EL (cell line): Measurements from ENCODE around the gene FAM20B.
A peak's percentile ranks its signal among the peaks of the same experiment; 100 is the strongest.
"Not testable (repeated sequence)": the region's sequence is repeated elsewhere in the genome, so short reads cannot be mapped to it uniquely, and the experiment has no call there.

Experiments
- DNase-seq: peaks from one replicate; pipeline ENCODE4 v3.0.0-alpha.2; 2016

Gene FAM20B, protein sequence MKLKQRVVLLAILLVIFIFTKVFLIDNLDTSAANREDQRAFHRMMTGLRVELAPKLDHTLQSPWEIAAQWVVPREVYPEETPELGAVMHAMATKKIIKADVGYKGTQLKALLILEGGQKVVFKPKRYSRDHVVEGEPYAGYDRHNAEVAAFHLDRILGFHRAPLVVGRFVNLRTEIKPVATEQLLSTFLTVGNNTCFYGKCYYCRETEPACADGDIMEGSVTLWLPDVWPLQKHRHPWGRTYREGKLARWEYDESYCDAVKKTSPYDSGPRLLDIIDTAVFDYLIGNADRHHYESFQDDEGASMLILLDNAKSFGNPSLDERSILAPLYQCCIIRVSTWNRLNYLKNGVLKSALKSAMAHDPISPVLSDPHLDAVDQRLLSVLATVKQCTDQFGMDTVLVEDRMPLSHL

DNA sequence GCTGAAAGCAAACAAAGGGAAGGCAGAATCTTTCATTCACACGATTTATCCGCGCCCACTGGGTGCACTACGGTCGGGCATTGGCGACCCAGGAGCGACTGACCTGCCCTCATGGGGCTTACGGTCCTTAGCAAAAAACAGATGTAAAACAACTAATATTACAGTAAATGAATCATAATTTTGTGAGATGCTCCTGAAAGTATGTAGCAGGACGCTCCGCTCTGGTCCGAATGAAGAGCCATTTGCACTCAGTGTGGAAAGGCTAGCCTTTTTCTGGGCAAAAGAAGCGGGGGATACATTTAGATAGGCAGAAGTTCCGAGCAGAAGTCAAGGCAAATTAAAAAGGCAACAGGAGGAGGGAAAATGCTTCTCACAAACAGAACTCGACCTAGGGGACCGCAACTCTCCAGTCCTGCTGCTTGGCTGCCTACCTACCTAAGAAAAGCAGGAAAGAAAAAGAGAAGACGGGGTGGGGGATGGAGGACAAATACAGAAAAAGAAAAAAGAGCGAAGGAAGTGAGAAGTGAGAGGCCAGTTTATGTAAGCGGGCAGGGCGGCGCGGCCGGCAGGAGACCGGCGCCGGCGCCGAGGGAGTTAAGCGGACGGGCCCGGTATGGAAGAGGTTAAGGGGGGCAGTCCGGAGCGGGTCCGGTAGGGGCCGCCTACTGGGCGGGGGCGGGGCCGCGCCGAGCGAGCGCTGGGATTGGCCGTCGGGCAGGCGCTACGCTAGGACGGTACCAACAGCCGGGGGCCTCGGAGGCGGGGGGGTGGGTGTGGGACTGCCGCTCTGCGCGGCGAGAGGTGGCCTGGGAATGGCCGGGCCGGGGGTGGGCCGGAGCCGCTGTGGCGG is at the start of gene FAM20B:
Gene FAM20B (plus strand): TSS at position 770 of the 850 bp plus-strand sequence. CDS start 17,954 bp downstream, outside the sequence.
- DNase-seq = peak; percentile 92

DNA sequence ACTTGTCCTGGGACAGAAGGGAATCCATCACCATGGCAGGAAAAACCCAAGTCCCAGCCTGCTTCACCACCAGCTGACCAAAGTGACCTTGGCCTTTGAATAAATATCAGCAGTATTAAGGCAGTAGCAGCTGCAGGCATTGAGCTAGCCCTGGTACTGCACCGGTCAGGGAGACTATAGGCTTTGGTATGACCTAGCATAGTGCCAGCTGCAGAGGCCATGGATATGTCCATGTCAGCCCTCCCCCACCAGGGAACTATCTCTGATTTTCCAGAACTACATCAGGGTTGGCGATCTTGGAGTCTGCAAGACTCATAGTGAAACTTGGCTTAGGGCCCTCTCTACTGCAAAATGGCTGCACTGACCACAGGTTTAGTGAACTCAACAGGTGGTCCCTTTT is 49.2 kb upstream of the FAM20B start:
- DNase-seq = no peak

DNA sequence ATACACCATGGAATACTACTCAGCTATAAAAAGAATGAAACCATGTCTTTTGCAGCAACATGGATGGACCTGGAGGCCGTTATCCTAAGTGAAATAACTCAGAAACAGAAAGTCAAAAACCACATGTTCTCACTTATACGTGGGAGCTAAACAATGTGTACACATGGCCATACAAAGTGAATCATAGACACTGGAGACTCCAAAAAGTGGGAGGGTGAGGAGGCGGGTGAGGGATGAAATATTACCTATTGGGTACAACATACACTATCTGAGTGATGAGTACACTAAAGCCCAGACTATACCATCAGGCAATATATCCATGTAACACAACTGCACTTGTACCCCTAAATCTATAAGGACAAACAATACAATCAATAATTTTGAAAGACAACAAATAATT is 39.5 kb upstream of the FAM20B start:
- no peak for DNase-seq

DNA sequence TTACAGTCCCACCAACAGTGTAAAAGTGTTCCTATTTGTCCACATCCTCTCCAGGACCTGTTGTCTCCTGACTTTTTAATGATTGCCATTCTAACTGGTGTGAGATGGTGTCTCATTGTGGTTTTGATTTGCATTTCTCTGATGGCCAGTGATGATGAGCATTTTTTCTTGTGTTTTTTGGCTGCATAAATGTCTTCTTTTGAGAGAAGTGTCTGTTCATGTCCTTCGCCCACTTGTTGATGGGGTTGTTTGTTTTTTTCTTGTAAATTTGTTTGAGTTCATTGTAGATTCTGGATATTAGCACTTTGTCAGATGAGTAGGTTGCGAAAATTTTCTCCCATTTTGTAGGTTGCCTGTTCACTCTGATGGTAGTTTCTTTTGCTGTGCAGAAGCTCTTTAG is 37.5 kb upstream of the FAM20B start:
- not testable (repeated sequence) for DNase-seq

DNA sequence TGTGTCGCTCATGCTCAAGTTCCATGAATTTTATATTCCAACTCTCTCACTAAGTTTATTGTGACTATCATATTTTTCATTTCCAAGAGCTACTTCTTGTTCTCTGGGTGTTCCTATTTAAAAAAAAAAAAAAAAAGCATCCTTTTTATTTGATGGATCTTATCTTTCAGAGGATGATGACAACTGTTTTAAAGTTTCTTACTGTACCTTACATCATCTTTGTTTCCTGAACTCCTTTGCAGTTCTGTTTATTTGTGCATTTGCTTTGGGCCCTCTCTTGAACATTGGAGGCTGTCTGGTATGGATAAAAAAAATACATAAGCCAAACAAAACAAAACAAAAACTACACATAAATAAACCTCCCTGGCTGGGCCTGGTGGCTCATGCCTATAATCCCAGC is 32.1 kb upstream of the FAM20B start:
- no peak for DNase-seq

DNA sequence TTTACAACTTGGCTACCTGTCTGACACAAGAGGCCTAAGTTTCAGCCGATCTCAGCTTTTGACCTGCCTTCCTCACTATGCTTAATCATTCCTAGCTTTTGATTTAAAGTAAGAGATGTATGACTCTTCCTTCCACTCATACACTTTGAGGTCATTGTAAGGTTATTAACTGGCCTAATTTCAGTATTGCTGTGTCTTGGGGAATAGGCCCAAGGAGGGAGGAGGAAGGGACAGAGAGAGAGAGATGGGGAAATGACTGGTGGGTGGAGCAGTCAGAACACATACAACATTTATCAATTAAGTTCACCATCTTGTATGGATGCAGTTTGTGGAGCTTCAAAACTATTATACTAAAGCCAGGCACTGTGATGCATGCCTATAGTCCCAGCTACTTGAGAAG is 28.3 kb upstream of the FAM20B start:
- no peak for DNase-seq

DNA sequence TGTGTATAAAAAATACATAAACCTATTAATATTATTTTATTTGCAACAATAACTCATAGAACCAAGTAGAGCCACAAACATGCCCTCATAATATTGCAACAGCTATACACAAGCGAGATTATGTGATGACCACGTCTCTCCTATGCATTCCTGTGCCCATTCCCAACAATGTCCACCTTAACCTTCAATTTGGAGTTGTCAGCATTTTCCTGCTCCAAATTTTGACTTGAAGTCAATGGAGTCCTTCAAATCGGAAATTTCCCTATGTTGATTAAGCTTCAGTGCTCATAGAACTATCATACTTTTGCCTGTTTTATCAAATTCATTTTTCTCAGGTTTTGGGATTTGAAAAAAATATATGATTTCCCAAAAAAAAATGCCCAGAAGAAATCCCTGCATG is 27.4 kb upstream of the FAM20B start:
- no peak for DNase-seq

DNA sequence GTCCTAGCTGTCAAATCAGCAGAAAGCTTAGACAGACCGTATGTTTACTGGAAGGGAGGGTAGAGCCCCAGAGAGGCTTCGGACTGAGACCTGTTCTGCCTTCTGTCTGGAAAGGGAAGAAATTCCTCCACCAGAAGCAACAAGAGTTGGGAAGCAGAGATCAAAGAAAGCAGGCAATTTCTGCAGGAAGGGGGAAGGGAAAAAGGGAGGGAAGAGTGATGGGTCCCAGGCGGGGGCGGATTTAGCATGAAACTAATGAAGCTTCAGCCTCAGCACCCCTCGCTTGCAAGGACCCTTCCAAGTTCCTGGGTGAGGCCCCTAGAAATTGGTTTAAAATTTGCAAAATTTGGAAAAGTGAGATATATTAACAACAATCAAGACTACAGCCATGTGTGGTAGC is 26.6 kb upstream of the FAM20B start:
- no peak for DNase-seq

DNA sequence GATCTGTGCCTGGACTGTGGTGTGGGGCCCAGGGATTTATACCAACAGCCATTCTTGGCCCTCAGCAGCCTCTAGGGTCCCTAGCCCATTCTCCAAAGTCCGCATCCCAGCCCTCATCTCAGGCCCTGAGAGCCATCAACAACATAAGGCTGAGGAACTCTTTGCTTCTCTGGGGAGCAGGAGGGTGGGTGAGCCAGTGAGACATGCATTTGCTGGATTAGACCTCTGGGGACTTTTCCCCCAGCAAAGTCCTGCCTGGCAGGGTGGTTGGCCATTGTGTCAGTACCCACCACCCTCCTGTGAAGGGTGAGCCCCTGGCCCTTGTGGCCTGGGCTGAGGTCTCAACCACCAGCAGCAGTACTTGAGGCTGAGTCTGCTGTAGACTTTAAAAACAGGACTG is 24.2 kb upstream of the FAM20B start:
- DNase-seq = no peak

DNA sequence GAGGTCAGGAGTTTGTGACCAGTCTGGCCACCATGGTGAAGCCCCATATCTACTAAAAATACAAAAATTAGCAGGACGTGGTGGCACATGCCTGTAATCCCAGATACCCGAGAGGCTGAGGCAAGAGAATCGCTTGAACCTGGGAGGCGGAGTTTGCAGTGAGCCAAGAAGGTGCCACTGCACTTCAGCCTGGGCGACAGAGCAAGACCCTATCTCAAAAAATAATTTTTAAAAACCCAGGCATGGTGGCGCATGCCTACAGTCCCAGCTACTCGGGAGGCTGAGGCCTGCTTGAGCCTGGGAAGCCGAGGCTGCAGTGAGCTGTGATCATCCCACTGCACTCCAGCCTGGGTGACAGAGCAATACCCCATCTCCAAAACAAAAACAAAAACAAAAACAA is 23.6 kb upstream of the FAM20B start:
- DNase-seq = not testable (repeated sequence)

DNA sequence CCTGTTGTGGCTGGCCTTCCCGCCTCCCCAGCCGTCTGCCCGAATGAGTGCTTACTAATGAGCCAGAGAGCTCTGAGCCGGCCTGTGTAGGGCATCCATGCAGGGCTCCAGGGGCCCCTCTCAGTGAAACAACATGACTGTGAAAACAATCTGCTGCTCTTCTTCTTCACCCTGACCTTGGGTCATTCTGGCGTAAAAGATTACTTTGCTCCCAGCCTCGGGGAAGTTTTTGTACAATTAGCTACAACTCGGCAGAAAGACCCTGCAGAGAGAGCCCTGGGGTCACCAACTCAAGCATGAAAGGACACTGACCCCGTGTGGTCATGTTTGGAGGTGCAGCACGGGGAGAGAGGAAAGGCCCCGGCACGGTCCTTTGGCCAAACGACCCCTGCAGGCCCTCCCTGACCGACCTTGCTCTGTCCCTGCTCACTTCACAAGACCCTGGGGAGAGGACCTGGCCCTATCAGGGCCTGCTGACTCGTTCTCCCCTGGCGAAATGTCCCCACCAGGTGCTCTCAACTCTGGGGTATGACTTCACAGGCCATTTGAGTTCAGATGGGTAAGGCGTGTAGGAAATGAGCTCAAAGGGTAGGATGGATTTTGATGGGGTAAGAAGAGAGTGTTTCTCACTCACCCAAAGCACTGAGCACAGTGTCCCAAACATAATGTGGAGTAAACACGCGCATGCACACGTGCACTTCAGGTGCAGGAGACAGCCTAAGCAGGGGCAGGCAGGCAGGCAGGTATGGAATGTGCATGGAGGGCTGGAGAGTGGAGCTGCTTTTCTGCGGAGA is 22.9 kb upstream of the FAM20B start:
- DNase-seq = peak; percentile 70

DNA sequence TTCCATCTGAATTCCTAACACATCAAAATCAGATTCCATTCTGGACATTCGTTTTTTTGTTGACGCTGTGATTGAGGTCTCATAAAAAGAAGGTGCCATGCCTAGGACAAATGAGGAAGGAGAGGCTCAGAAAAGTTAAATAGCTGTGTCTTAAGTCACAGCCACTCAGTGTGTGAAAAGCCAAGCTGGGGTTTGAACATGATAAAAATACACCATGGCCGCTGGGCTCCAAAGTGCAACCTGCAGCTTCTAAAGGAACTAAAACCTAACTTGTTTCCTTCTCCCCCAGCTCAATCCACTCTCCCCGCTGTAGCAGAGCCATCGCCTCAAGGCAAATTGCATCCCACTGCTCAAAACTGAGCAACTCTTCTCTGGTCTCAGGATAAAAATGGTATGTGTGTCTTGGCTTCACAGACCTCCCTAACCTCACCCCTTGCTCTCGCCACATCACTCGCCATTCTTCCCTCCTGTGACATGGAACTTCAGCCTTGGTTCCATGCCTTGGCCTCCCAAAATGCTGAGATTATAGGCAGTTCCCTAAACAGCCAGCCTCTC is 22.1 kb upstream of the FAM20B start:
- no peak for DNase-seq

DNA sequence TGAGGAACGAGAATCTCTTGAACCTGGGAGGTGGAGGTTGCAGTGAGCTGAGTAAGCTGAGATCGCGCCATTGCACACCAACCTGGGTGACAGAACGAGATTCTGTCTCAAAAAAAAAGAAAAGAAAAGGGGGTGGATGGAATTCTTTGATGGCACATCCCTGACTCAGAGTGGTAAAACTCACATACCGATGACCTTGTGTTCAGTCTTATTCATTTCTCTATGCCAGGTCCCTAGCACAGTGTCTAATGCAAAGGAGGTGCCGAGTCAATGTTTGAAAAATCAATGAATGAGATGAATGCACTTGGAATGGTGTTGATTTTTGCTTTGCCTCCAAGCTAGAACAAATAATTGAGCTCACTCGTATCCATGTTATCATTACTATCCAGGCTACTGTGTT is 18.5 kb upstream of the FAM20B start:
- peak; percentile 41 for DNase-seq

DNA sequence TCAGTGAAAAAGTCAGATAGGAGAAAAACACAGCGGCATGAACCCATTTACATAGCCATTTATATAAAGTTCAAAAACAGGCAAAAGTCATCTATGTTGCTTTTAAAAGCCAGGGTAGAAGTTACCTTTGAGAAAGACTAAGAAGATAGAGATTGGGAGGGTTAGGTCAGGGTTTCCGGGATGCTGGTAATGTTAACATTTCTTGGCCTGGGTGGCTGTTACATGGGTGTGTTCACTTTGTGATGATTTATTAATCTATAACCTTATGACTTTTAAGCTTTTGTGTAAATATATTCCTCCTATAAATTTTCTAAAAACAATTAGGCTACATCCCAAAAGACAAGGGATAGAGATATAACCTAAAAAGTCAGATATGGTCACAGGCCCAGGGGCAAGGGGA is 15.0 kb upstream of the FAM20B start:
- no peak for DNase-seq

DNA sequence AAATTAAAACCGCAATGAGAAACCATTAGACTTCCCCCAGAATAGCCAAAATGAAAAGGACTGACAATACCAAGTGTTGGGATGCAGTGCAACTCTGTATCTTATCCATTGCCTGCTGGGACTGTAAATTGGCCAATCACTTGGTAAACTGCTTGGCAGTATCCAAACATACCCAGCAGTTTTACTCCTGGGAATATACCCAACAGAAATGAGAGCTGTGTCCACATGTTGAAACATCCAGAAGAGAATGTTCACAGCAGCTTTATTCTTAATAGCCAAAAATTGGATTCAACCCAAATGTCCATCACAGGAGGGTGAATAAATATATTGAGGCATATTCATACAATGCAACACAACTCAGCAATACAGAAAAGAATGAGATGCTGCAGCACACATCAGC is 13.7 kb upstream of the FAM20B start:
- DNase-seq = no peak

DNA sequence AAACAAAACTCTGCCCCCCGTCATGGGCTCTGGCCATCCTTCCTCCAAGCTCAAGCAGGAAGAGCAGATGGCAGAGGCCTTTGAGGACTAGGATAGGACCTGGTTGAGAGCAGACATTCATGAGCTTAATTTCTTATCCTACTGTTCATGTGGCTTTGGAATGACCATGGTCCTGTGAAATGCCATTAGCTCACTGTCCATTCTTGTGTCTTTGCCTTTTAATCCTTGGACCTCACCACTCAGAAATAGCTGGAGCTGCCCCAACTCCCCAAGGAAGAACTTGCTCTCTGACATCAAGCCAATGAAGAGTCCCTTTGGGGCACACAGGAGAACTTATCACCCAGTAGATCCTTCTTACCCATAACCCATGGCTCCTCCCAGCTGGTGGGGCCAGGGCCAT is 11.6 kb upstream of the FAM20B start:
- no peak for DNase-seq

DNA sequence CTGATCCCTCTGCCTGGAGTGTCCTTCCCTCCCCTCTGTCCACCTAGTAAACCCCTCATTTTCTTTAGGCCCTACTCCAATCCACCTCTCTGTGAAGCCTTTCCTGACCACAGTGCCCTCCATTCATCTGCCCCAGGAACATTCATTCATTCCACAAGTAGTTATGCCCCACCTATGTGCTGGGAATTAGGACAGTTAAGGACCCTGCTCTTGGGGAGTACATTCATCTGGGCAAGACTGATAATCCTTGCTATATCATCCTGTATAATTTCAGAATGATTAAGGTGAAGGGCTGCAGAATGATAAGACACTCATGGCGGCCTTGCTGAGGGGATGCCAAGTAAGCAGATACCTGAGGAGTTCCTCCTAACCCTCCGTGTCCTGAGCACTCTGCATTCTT is 10.3 kb upstream of the FAM20B start:
- no peak for DNase-seq

DNA sequence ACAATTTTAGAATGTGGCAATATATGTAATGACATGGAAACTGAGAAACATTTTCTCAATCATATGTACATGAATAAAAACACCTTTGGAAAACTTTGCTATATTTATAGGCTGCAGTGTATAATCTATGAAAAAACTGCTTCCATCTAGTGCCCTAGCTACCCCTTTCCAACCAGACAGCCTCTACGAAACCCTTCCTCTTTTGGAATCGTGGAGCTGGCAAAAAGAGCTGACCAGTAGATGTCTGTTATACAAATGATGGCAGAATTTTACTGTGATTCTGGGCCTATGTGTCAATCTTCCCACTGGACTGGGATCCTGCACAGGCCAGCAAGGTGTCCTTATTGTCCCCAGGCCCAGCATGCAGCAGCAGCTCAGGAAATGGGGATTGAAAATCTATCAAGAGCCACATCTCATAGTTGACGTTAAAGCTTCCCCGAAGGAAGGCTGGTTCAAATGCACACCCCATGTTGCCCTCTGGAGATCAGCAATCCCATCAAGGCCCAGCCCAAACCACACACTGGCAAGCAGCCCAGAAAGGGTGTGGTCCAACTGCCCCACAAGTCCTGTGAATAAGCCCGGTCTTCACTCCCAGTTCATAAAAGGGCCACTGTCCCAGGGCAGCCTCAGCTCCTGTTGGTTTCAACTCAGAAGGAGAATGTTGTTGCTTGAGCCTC is 8.8 kb upstream of the FAM20B start:
- peak; percentile 96 for DNase-seq

DNA sequence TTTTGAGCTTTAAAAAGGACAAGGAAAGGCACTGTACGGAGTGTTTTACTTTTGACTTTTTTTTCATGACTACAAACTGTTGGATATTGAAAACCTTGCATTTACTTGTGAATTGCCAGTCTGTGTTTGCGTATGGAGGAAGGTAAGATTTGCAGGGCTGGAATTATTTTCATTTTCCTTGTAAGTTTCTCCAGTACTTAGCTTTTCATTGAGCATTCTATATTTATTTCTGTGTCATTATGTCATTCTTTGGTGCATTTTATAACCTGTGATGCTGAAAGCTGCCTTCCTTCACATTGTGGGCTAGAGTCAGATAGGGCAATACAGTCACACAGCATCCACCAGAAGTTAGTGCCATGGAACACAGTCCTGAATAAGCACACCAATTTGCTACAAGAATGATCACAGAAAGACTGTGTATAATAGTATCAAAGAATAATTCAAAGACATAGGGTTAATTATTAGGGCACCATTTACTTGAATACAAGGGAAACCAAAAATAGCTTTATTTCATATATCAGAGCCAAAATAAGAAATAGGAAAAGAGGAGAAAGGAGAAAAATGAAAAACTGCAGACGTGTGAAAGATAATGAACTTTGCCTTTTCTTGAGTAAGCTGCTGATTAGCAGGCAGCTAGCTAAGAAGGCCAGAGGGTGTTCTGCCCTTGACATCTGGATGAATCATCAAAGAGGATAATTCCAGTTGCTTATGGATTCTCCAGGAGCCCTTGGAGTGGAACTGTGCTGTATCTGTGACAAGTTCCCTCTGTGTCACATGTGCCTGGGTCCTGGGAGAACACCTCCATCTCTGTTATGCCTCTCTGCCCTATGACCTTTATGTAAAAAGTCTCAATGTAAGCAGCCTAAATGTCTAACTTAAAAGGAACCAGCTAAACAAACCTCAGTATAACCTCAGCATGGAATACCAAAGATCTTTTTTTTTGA is 8.0 kb upstream of the FAM20B start:
- DNase-seq = peak; percentile 47

DNA sequence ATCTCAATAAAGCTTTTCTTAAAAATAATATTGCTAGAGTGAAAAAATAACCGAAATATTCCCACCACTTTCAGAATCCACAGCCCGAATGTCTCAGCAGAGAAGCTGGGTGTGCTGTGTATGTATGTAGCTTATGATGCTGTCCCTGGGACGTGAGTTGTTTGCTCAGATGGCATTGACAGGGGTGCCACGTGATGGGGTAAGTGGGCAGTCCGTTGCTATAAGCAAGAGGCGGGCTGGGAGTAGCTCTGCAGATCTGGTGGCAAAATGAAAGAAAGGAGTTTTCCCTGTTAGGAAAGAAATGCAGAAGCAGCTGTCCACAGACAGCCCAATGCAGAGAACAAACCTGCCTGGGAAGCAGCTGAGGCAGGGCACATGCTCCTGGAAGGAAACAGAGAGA is 3.8 kb upstream of the FAM20B start:
- no peak for DNase-seq

DNA sequence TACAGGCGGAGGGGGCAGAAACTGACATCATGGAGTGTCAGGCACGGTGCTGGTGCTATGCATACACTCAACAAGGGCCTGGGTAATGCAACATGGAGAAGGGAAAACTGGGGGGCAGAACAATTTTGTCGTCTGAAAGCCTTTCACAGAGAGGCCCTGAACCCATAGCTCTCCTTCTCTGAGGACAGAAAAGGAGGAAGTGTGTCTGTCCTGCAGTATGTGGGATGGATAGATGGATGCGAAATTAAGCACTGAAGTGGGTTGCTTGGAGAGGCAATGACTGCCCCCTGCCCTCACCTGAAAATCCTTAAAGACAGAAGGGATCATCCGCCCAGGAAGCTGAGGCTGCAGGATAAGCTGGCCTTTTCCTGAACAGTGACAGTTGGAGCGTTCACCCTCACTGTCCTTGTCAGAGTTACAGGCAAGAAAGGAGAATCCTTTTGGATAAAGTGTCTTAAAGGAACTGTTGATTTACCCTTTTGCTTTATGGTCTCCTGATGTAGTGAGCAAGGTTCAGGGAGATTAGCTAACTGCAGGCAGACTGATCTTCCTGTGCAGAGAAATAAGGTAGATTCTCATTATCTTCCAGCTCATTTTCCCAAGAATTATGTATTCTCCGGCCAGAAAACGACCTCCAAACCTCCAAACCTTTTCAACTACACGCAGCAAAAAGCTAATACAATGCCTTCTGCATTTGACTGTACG is 1.6 kb upstream of the FAM20B start:
- no peak for DNase-seq
